ENCODE data around the gene ALDH1L2. TPM values are rescaled to one million over a fixed set of nuclear protein-coding genes. Genes with fewer than 3 reads are reported as not detected.

ALDH1L2 gene
- total RNA-seq, 1 donor from 2014 or later: 69.2 TPM

DNA sequence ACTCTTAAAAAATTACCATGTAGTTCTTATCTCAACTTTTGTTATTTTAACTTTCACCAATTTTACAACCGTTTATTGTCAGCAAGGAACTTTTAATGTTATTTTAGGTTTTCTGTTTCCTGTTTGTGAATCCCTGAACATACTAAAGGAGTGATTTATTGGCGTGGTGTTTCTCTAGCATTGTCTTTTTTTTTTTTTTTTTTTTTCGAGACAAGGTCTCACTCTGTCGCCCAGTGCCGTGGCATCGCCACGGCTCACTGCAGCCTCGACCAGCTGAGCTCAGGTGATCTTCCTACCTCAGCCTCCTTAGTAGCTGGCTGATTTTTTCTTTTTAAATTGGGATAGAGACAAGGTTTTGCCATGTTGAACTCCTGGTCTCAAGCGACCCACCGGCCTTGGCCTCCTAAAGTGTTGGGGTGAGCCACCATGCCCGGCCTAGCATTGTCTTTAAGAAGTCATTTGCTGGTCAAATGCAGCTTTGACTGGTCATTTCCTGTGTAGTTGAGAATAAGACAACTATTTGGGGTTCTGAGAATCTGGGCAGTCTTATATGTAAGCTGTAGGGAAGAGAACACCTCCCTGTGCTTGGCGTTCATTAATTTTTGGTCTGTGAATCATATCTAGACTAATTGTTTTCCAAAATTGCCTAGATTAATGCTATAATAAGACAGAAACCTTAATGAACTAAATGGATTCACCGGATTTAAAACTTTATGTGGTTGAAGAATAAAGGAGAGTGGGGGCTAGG, 25.4 kb upstream of the ALDH1L2 start:
- Mint-ChIP-seq H3K36me3 (ENCODE audit: low read depth, unreplicated experiment) (peaks cover 4% of the 10 kb centered on the region), H3K4me3 (ENCODE audit: unreplicated experiment) (peak overlapping the region; percentile 96), H3K27me3 (ENCODE audit: low read depth, unreplicated experiment) (no peaks in the 10 kb centered on the region), H3K27ac (ENCODE audit: unreplicated experiment) (peak overlapping the region; percentile 84), H3K4me1 (ENCODE audit: low read depth, unreplicated experiment) (peaks cover 20% of the 10 kb centered on the region), H3K9me3 (ENCODE audit: unreplicated experiment) (no peaks in the 10 kb centered on the region)
- Histone ChIP-seq H3K4me2 (ENCODE audit: low read length) (peak overlapping the region; percentile 89), H3K4me1 (ENCODE audit: insufficient read depth, low read length) (peaks cover 11% of the 10 kb centered on the region), H3K36me3 (ENCODE audit: insufficient read depth, low read length) (peaks cover 16% of the 10 kb centered on the region), H3K79me2 (ENCODE audit: insufficient read depth, low read length) (peaks cover 69% of the 10 kb centered on the region), H3K27me3 (ENCODE audit: insufficient read depth, low read length) (no peaks in the 10 kb centered on the region), H3K9me3 (ENCODE audit: insufficient read depth, low read depth, low read length) (no peaks in the 10 kb centered on the region), H3K27ac (ENCODE audit: low read depth, low read length) (peak overlapping the region; percentile 75), H2AFZ (ENCODE audit: low read depth, low read length) (no peak overlapping the region), H3K4me3 (ENCODE audit: insufficient read depth, low read depth, low read length) (peak overlapping the region; percentile 91), H4K20me1 (ENCODE audit: insufficient read depth, low read length) (peaks cover 39% of the 10 kb centered on the region), H3K9ac (ENCODE audit: low read length) (peak overlapping the region; percentile 94)
- FAIRE-seq: peak; percentile 5
- peak; percentile 46 for DNase-seq (ENCODE audit: low read depth)
- TF ChIP-seq, protein P1, sequence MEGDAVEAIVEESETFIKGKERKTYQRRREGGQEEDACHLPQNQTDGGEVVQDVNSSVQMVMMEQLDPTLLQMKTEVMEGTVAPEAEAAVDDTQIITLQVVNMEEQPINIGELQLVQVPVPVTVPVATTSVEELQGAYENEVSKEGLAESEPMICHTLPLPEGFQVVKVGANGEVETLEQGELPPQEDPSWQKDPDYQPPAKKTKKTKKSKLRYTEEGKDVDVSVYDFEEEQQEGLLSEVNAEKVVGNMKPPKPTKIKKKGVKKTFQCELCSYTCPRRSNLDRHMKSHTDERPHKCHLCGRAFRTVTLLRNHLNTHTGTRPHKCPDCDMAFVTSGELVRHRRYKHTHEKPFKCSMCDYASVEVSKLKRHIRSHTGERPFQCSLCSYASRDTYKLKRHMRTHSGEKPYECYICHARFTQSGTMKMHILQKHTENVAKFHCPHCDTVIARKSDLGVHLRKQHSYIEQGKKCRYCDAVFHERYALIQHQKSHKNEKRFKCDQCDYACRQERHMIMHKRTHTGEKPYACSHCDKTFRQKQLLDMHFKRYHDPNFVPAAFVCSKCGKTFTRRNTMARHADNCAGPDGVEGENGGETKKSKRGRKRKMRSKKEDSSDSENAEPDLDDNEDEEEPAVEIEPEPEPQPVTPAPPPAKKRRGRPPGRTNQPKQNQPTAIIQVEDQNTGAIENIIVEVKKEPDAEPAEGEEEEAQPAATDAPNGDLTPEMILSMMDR (IDR thresholded peaks at IDR 0.05; ENCODE audit: insufficient read depth, low read depth, low read length): no peak
- no peak for TF ChIP-seq EZH2 (IDR thresholded peaks at IDR 0.05; ENCODE audit: insufficient read depth, low read length)

DNA sequence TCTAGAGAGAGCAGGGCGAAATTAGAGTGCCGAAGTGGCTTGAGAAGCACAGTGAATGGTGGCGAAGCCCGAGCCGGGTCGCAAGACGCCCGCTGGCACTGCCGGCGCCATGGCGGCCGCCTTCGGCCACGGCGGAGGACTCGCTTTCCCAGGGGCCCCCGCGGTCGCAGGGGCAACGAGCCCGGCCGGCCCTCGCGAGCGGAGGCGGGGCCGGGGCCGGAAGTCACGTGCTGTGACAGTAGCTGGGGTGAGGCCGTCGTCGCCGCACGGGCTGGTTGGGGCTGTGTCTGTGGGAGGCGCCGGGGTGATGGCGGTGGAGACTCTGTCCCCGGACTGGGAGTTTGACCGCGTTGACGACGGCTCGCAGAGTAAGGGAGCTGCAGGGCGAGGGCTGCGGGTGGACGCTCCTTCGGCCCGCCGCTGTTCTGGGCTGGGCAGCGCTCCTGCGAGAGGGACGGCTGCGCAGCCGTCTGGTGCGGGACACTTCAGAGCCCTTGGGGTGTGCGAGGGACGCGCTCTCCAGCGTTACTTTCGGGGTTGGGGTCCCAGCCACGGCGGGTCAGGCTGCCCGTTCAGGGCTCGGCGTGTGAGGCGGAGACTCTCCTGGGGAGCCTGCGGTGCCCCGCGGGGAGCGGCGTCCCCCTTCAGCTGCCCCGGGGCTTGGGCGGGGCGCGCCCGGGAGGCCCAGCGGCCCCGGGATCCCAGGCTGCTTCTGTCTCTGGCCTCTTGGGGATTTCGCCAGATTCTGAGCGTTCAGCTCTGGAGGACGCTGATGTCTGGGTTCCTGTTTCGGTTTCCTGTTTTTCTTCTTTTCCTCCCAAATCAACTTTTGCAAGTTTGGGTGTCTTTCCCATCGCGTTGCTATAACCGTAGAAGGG, 23.5 kb upstream of the ALDH1L2 start, which contains the start of gene WASHC4:
Gene WASHC4 (plus strand): TSS at position 238 of the 878 bp plus-strand sequence. CDS start 70 bp downstream, at position 308.
- no peak for FAIRE-seq

More for the DNA sequence above, 23.5 kb upstream of the ALDH1L2 start, which contains the start of gene WASHC4:
- Histone ChIP-seq H3K4me2 (ENCODE audit: low read length) (peak within 1 kb of the TSS; percentile 89), H3K79me2 (ENCODE audit: insufficient read depth, low read length) (peaks cover 51% of the 10 kb centered on the region), H2AFZ (ENCODE audit: low read depth, low read length) (peak within 1 kb of the TSS; percentile 90), H3K9ac (ENCODE audit: low read length) (peak within 1 kb of the TSS; percentile 94), H3K27ac (ENCODE audit: low read depth, low read length) (peak within 1 kb of the TSS; percentile 89), H3K4me1 (ENCODE audit: insufficient read depth, low read length) (peaks cover 11% of the 10 kb centered on the region), H3K36me3 (ENCODE audit: insufficient read depth, low read length) (peaks cover 7% of the 10 kb centered on the region), H3K9me3 (ENCODE audit: insufficient read depth, low read depth, low read length) (no peaks in the 10 kb centered on the region), H4K20me1 (ENCODE audit: insufficient read depth, low read length) (peaks cover 30% of the 10 kb centered on the region), H3K27me3 (ENCODE audit: insufficient read depth, low read length) (no peaks in the 10 kb centered on the region), H3K4me3 (ENCODE audit: insufficient read depth, low read depth, low read length) (peak within 1 kb of the TSS; percentile 91)
- Mint-ChIP-seq H3K36me3 (ENCODE audit: low read depth, unreplicated experiment) (peaks cover 4% of the 10 kb centered on the region), H3K27ac (ENCODE audit: unreplicated experiment) (peak within 1 kb of the TSS; percentile 91), H3K4me1 (ENCODE audit: low read depth, unreplicated experiment) (peaks cover 19% of the 10 kb centered on the region), H3K27me3 (ENCODE audit: low read depth, unreplicated experiment) (no peaks in the 10 kb centered on the region), H3K9me3 (ENCODE audit: unreplicated experiment) (no peaks in the 10 kb centered on the region), H3K4me3 (ENCODE audit: unreplicated experiment) (peak within 1 kb of the TSS; percentile 96)
- TF ChIP-seq, protein P1 (IDR thresholded peaks at IDR 0.05; ENCODE audit: insufficient read depth, low read depth, low read length): no peak
- TF ChIP-seq EZH2 (IDR thresholded peaks at IDR 0.05; ENCODE audit: insufficient read depth, low read length): no peak
- DNase-seq (ENCODE audit: low read depth): peak; percentile 72

Data from astrocyte (in vitro differentiated cells and primary cell).